ENCODE results near the gene PEX5L.

DNA sequence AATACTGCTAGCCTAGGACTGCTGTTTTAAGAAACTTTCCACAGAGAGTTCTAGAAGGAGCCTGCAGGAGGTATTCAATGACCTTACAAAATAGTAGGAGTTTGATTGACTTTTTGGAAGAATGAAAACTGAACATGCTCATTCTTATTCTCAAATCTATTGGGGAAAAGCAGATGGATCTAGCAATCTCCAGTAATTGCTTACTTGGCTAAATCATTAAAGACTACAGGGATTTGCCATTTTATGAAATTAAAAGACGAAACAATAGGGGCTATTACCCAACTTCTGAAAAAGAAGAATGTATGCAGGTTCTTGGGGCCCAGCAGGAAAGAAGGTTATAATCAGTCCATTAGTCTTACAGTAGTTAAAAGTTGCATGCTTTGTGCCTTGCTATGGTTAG is 29.9 kb upstream of the PEX5L start:
- TF ChIP-seq, protein P1, sequence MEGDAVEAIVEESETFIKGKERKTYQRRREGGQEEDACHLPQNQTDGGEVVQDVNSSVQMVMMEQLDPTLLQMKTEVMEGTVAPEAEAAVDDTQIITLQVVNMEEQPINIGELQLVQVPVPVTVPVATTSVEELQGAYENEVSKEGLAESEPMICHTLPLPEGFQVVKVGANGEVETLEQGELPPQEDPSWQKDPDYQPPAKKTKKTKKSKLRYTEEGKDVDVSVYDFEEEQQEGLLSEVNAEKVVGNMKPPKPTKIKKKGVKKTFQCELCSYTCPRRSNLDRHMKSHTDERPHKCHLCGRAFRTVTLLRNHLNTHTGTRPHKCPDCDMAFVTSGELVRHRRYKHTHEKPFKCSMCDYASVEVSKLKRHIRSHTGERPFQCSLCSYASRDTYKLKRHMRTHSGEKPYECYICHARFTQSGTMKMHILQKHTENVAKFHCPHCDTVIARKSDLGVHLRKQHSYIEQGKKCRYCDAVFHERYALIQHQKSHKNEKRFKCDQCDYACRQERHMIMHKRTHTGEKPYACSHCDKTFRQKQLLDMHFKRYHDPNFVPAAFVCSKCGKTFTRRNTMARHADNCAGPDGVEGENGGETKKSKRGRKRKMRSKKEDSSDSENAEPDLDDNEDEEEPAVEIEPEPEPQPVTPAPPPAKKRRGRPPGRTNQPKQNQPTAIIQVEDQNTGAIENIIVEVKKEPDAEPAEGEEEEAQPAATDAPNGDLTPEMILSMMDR (IDR thresholded peaks at IDR 0.05; ENCODE audit: insufficient read depth, low read length, poor library complexity, severe bottlenecking): no peak
- no peak for TF ChIP-seq EZH2phosphoT487 (conservative IDR thresholded peaks at IDR 0.05; ENCODE audit: low read length)
